Stimulated activated naive CD8-positive, alpha-beta T cell treated with anti-CD3 and anti-CD28 coated beads, Interleukin-15, Interleukin-2, amounts not matched to agents 100 ng/mL and 50 ng/mL, for 24 hours (primary cell): ENCODE measurements around the gene TAPBP.
A peak's percentile ranks its signal among the peaks of the same experiment; 100 is the strongest.
"Not testable (repeated sequence)": the region's sequence is repeated elsewhere in the genome, so short reads cannot be mapped to it uniquely, and the experiment has no call there.

Experiments
- H3K27ac Mint-ChIP-seq: one replicate; pipeline ENCODE4 v1.8.0; 2021; ENCODE audit warnings: mild to moderate bottlenecking, mixed read lengths
- H3K27me3 Mint-ChIP-seq: one replicate; pipeline ENCODE4 v1.8.0; 2021; ENCODE audit warnings: mixed read lengths
- H3K36me3 Mint-ChIP-seq: one replicate; pipeline ENCODE4 v1.8.0; 2021; ENCODE audit warnings: low read depth, mixed read lengths
- H3K4me1 Mint-ChIP-seq: one replicate; pipeline ENCODE4 v1.8.0; 2021; ENCODE audit warnings: low read depth, mixed read lengths
- H3K4me3 Mint-ChIP-seq: one replicate; pipeline ENCODE4 v1.8.0; 2021; ENCODE audit warnings: mild to moderate bottlenecking, mixed read lengths
- H3K9me3 Mint-ChIP-seq: one replicate; pipeline ENCODE4 v1.8.0; 2021; ENCODE audit warnings: mixed read lengths

TAPBP gene

DNA sequence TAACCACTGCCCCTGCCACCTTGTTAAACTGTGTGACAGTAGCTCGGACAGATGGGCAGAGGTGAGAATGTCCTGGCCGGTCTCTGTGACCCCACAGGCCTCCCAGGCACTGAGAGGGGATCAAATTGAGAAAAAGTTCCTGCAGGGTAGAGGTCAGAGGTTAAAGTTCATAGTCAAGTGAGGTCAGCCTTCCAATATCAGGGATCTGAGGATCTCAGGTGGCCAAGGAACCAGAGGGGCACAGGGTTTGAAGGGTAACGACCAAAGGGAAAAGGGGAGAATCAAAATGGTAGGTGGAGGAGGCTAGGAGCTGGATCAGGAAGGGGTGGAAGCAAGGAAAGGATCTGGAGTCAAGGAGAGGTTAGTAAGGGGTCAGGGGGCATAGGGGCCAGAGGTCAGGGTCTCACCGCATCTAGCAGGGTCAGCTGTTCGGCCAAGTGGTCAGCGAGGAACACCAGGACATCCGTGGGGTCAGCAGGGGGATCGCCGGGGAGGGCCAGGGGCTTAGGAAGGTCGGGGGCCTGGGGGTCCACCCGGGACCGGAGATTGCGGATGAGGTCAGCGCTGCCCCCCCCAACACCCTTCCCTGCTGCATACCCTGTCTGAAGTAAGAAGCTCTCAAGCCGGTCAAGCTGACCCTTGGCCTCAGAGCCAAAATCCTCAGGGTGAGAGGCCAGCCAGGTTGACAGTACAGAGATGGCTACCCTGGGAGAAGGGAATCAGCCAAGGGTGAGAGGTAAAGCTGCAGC is 18.1 kb downstream of the TAPBP start:
- Mint-ChIP-seq H3K36me3 (peaks cover 39% of the 10 kb centered on the region), H3K9me3 (no peaks in the 10 kb centered on the region), H3K4me1 (peaks cover 40% of the 10 kb centered on the region), H3K27me3 (no peaks in the 10 kb centered on the region), H3K4me3 (no peak overlapping the region), H3K27ac (no peak overlapping the region)

DNA sequence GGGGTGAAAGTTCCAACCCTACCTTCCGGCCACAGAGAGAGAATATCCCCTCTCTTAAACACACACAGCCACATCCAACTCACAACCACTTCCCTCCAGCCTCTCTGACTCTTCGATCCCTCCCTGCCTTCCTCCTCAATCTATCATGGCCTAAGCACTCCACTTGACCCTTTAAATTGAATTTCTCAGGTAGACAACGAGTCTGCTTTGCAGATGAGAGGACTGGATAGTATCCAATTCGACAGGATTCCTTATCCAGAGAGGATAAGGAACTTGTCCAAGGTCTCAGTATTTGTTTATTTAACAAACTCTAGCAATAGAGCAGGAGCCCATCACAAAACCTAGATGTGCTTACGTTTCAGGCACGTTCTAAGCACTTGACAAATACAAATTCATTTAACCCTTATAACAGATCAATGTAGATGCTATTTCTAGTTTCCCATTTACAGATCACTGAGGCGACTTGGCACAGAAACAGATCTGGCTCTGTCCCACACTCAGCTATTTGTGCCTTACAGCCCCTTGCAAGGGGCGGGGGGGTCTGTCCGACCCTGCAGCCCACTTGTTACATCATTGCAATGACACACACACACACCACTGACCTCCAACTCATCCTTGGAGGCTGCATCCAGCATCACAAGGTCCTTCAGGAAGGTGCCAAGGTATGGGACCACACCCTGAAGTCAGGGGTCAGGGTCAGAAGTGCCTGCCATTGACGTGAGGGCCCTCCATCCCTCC is 19.6 kb downstream of the TAPBP start:
- Mint-ChIP-seq H3K36me3 (peaks cover 37% of the 10 kb centered on the region), H3K27ac (peak overlapping the region; percentile 21), H3K27me3 (no peaks in the 10 kb centered on the region), H3K9me3 (no peaks in the 10 kb centered on the region), H3K4me1 (peaks cover 38% of the 10 kb centered on the region), H3K4me3 (no peak overlapping the region)

DNA sequence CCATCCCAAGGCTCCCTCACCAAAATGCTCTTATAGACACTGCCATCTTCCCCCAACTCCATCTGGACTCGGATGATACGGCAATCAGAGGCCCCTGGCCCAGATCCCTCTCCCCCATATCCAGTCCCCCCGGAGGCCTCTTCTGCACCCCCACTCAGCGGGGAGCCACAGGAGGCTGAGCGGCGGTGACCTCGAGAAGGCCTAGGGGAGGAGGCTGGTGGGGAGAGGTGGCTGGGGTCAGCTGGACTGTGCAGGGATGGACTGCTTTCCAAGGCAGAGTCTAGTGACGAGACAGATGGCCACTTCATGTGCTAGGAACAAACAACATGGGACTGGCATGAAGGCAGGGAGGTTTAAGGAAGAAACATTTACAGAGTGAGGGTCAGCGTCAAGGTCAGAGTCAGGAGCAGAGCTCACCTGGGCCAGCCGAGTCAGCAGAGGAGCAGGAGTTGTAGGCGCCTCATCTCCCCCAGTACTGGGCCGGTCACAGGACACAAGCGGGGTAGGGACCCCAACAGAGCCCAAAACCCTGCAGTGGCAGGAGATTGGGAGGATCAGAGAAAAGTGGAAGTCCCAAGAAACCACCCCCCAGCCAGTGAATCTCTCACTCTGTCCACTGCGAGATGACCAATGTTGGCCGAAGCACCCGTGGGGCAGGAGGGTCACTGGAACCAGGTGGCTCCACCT is 20.7 kb downstream of the TAPBP start:
- Mint-ChIP-seq H3K27me3 (no peaks in the 10 kb centered on the region), H3K4me1 (peaks cover 46% of the 10 kb centered on the region), H3K36me3 (peaks cover 43% of the 10 kb centered on the region), H3K9me3 (no peaks in the 10 kb centered on the region), H3K4me3 (no peak overlapping the region), H3K27ac (no peak overlapping the region)

DNA sequence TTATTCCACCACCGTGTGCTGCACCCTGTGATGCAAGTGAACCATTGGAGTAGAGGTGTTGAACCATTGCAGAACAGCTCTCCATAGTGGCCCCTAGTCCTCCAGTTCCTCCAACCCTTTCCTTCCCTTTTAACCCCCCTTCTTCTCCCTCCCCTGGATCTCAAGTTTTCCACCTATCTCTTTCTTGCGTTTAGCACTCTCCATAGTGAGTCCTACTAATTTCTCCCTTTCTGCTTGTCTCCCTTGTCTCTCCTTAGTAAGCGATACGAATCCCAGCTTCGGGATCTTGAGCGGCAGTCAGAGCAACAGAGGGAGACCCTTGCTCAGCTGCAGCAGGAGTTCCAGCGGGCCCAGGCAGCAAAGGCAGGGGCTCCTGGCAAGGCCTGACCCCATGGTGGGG is 23.4 kb downstream of the TAPBP start:
- Mint-ChIP-seq H3K4me1 (peaks cover 50% of the 10 kb centered on the region), H3K27ac (peak overlapping the region; percentile 98), H3K36me3 (peaks cover 59% of the 10 kb centered on the region), H3K4me3 (peak overlapping the region; percentile 99), H3K9me3 (no peaks in the 10 kb centered on the region), H3K27me3 (no peaks in the 10 kb centered on the region)

DNA sequence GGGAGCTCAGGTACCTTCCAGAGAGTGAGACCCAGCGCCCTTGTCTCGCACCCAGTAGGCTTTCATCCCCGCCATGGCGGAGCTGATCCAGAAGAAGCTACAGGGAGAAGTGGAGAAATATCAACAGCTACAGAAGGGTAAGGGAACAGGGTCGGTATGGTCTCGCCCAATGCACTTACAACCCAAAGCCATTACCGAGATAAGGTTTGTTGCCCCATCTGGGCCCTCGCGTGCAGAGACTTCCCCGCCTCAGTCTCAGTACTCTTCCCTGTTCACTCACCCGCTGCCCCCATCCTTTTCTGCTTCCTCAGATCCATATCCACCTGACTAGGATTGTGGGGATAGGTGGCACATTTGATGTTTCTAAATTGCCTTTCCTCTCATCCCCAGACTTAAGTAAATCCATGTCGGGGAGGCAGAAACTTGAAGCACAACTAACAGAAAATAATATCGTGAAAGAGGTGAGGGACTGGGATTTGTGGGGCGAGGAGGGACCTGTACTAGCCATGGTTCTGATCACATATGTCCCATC is 24.0 kb downstream of the TAPBP start:
- Mint-ChIP-seq H3K4me1 (peaks cover 50% of the 10 kb centered on the region), H3K27ac (peak overlapping the region; percentile 98), H3K9me3 (no peaks in the 10 kb centered on the region), H3K36me3 (peaks cover 58% of the 10 kb centered on the region), H3K27me3 (no peaks in the 10 kb centered on the region), H3K4me3 (peak overlapping the region; percentile 99)

DNA sequence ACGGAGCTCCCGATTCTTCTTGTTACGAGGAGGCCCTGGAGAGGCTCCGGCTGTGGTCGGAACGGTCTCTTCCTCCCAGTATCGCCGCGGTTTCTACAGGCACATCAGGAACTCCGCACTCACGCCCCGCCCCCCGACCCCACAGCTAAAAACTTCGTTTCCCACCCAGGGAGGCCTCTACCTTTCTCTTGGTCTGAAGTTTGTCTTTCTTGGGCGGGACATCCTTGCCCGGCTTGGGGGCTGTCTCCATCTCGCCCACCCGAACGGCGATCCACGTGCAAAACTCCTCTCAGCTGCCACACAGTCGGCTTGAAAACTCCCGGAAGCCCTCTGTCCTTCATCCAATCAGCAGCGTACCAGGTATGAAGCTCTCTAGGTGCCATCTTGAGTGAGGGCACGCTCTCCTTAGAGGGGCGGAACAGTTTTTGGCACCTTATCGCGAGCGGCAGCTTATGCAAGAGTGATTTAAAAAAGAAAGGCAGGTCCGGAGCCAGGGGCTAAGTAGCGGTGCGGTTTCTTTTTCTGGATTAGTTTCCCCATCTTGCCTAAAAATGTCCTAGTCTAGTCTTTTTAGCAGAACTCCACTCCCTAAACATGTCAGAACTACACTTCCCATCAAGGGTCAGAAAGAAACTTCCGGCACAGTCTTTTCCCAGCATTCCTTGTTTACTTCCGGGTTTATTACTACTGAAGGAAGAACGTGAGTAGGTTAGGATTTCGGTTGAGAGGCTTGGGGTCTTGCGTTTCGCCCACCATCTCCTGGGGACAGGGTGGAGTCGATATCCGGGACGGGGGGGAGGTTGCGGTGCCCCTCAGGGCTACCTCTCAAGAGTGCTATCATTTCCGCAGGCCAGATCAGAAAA is 24.7 kb downstream of the TAPBP start, which contains the start of the genes PFDN6 and WDR46:
Gene PFDN6 (plus strand): TSS at position 681 of the 863 bp plus-strand sequence. CDS start 256 bp downstream, outside the sequence.
Gene WDR46 (minus strand): TSS at position 319 of the 863 bp plus-strand sequence. CDS start 69 bp downstream, at position 250.
- Mint-ChIP-seq H3K36me3 (peaks cover 61% of the 10 kb centered on the region), H3K27me3 (no peaks in the 10 kb centered on the region), H3K9me3 (no peaks in the 10 kb centered on the region), H3K4me3 (peak within 1 kb of the TSS; percentile 99), H3K27ac (peak within 1 kb of the TSS; percentile 98), H3K4me1 (peaks cover 50% of the 10 kb centered on the region)

DNA sequence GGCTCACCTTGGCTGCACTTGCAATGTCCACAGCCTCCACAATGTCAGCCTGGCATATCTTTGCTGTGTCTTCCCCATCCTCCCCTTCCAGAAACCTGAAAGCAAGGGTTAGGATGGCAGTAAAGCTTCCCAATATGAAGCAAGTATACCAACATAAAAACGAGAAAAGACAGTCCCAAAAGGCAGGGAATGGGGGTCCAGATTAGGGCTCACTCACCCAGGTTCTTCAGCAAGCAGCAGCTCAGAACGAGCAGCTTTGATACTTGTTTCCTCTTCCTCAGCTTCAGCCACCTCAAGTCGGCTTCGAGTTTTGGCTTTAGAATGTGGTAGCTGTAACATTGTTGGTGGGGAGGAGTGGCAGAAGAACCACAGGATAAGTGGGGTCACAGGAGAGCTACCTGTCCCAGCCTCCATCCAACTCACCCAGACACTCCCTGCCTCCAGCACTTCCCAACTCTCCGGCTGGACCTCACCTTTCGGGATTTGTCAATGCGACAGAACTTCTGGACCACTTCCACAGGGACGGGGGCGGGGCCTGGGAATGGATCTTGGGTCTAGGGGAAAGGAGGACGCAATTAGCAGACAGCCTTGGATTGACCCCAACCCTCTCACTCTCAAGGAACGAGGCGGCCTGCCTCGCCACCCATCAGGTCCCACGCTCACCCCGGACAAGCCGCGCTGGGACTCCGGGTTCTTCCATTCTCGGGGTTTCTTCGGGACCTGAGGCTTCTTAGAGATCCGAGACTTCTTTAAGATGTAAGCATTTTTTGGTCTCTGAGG is 25.5 kb downstream of the TAPBP start:
- H3K36me3 Mint-ChIP-seq: peaks cover 60% of the 10 kb centered on the region
- H3K4me3 Mint-ChIP-seq: peak overlapping the region; percentile 99
- peak overlapping the region; percentile 98 for H3K27ac Mint-ChIP-seq
- H3K27me3 Mint-ChIP-seq: no peaks in the 10 kb centered on the region
- H3K4me1 Mint-ChIP-seq: peaks cover 50% of the 10 kb centered on the region
- no peaks in the 10 kb centered on the region for H3K9me3 Mint-ChIP-seq

DNA sequence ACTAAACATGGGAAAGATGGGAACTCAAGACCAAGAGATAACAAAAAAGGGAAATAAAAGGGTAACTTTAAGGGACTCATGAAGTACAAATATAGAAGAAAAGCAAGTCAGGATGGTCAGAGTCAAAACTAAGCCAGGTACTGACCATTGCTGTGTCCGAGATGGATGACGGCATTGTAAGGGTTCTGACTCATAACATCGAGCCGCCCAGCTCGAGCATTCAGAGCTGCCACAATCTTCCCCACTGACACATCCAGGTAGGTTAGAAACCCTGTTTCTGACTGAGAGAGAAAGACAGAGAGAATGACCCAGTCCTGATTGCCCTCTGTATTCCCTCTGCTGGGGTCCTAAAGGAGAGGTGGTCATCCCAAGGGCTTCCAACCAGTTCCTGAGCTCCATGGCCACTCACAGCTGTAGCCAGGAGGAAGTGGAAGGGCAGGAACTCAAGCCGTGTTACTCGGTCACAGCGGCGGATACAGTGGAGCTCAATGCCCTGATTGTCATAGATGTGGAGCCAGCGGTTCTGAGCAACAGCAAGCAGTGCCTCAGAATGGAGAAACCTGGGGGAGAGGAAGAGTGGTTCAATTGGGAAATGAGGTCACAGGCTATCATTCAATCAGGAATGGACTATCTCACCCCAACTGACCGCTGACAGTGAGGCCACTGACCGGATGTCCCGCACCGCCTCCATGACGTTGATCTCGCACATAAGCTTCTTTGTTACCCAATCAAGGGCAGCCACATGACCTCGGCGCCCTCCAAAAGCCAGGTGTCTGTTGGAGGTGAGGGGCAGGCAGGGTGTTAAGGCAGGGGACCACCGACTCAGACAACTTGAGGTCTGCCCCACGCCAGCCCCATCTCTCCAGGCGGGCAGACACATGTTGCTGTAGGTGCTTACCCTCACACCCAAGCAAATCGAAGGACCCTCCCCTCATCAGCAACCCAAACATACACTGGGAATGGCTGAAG is 26.6 kb downstream of the TAPBP start:
- Mint-ChIP-seq H3K27ac (peak overlapping the region; percentile 98), H3K36me3 (peaks cover 59% of the 10 kb centered on the region)

DNA sequence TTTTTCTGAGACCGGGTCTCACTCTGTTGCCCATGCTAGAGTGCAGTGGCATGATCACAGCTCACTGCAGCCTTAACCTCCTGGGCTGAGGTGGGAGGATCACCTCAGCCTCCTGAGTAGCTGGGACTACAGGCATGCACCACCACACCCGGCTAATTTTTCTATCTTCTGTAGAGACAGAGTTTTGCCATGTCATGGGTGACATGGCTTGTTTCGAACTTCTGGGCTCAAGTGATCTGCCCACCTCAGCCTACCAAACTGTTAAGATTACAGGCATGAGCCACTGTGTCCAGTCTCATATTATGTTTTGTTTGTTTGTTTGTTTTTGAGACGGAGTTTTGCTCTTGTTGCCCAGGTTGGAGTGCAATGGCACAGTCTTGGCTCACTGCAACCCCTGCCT is 28.7 kb downstream of the TAPBP start:
- not testable (repeated sequence) for H3K27ac Mint-ChIP-seq, H3K9me3 Mint-ChIP-seq, H3K4me3 Mint-ChIP-seq, H3K27me3 Mint-ChIP-seq
- H3K36me3 Mint-ChIP-seq: peaks cover 57% of the 10 kb centered on the region
- peaks cover 37% of the 10 kb centered on the region for H3K4me1 Mint-ChIP-seq

More for the DNA sequence above, 26.6 kb downstream of the TAPBP start:
- no peaks in the 10 kb centered on the region for H3K9me3 Mint-ChIP-seq
- H3K4me3 Mint-ChIP-seq: peak overlapping the region; percentile 99
- H3K27me3 Mint-ChIP-seq: no peaks in the 10 kb centered on the region
- H3K4me1 Mint-ChIP-seq: peaks cover 50% of the 10 kb centered on the region

DNA sequence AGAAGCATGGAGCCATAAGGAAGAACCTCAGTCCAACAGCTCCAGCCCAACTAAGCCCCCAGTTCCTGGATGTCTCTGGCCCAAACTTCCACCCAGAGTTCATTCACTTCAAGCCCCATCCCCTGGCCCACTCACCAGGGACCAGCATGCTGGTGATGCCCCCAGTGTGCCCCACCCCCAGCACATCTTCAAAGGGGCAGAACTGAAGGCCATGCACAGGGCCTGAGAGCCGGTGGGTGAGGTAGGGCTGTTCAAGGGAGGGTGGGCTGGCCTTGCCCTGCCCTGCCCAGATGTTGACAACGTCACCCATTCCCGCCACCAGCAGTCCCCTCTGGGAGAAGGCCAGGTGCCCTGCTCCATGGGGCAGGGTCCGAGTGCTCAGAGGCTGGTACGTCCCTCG is 33.3 kb downstream of the TAPBP start:
- H3K27ac Mint-ChIP-seq: peak overlapping the region; percentile 58
- no peaks in the 10 kb centered on the region for H3K27me3 Mint-ChIP-seq
- H3K36me3 Mint-ChIP-seq: peaks cover 44% of the 10 kb centered on the region
- no peaks in the 10 kb centered on the region for H3K9me3 Mint-ChIP-seq
- peaks cover 28% of the 10 kb centered on the region for H3K4me1 Mint-ChIP-seq
- H3K4me3 Mint-ChIP-seq: no peak overlapping the region

DNA sequence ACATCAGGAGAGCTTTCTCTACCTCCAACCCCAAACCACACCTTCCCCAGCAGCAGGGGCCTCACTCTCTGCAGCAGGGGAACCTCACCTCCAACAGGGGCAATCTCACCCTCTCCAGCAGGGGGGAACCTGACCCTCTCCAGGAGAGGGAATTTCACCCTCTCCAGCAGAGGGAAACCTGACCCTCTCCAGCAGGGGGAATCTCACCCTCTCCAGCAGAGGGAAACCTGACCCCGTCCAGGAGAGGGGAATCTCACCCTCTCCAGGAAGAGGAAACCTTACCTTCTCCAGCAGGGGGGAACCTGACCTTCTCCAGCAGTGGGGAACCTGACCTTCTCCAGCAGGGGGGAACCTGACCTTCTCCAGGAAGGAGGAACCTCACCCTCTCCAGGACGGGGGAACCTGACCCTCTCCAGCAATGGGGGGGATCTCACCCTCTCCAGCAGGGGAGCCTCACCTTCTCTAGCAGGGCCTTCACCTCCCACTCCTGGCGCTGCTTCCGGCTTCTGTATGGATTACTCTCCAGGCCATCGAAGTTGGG is 33.8 kb downstream of the TAPBP start:
- Mint-ChIP-seq H3K27ac (peak overlapping the region; percentile 58), H3K4me1 (peaks cover 33% of the 10 kb centered on the region), H3K4me3 (no peak overlapping the region), H3K9me3 (no peaks in the 10 kb centered on the region), H3K27me3 (no peaks in the 10 kb centered on the region), H3K36me3 (peaks cover 49% of the 10 kb centered on the region)

DNA sequence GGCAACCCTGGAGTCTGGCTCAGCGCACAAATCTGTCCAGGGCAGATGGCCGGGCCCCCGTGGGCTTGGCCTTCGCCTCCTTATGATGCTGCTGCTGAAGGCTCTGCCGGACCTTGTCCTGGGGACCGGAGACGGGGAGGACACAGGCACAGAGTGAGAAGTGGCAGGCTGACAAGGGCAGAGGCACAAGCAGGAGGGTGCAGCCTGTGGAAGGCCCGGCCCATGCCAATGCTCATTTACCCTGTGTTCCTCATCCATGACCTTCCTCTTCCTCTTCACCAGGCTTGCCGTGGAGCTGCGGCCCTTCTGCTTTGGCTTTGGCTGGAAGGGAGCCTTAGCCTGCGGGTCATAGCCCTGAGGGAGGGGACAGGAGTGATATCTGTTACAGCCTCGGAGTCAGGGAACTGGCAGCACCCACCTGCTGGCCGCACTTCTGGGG is 34.6 kb downstream of the TAPBP start:
- H3K27ac Mint-ChIP-seq: peak overlapping the region; percentile 45
- peaks cover 41% of the 10 kb centered on the region for H3K4me1 Mint-ChIP-seq

More for the DNA sequence above, 34.6 kb downstream of the TAPBP start:
- H3K4me3 Mint-ChIP-seq: no peak overlapping the region
- H3K27me3 Mint-ChIP-seq: no peaks in the 10 kb centered on the region
- peaks cover 55% of the 10 kb centered on the region for H3K36me3 Mint-ChIP-seq
- no peaks in the 10 kb centered on the region for H3K9me3 Mint-ChIP-seq
